WERI-Rb-1 (cell line): ENCODE results near the gene STK4.
A peak's percentile ranks its signal among the peaks of the same experiment; 100 is the strongest.
"Not testable (repeated sequence)": the region's sequence is repeated elsewhere in the genome, so short reads cannot be mapped to it uniquely, and the experiment has no call there.

Experiments used
- DNase-seq: peaks from one replicate; pipeline ENCODE4 v3.0.0-alpha.2; 2020
- H3K27ac ChIP-seq: fragments of 250-450 bp; sonication (Bioruptor Pico); 2 replicates; pipeline ENCODE4 v1.5.1; 2020; ENCODE audit warnings: mild to moderate bottlenecking, moderate library complexity
- H3K27me3 ChIP-seq: fragments of 250-450 bp; sonication (Bioruptor Pico); 2 replicates; pipeline ENCODE4 v1.5.1; 2021; ENCODE audit warnings: mild to moderate bottlenecking, low read depth, moderate library complexity; ENCODE audit not compliant: insufficient read depth, severe bottlenecking
- H3K36me3 ChIP-seq: fragments of 250-450 bp; sonication (Bioruptor Pico); 2 replicates; pipeline ENCODE4 v1.5.1; 2020; ENCODE audit warnings: mild to moderate bottlenecking, moderate library complexity
- H3K4me3 ChIP-seq: 2 replicates; pipeline ENCODE4 v1.5.1; 2011; ENCODE audit warnings: low read depth, mild to moderate bottlenecking, control low read depth, low read length
- H3K9me3 ChIP-seq: fragments of 250-450 bp; sonication (Bioruptor Pico); 2 replicates; pipeline ENCODE4 v1.5.1; 2021; ENCODE audit warnings: mild to moderate bottlenecking, moderate library complexity; ENCODE audit not compliant: severe bottlenecking
- TF ChIP-seq, protein P1 (sequence below): IDR thresholded peaks from 2 replicates; pipeline ENCODE4 v1.5.1; 2011; ENCODE audit warnings: low read depth, mild to moderate bottlenecking, control low read depth, inconsistent platforms, low read length

The STK4 gene

DNA sequence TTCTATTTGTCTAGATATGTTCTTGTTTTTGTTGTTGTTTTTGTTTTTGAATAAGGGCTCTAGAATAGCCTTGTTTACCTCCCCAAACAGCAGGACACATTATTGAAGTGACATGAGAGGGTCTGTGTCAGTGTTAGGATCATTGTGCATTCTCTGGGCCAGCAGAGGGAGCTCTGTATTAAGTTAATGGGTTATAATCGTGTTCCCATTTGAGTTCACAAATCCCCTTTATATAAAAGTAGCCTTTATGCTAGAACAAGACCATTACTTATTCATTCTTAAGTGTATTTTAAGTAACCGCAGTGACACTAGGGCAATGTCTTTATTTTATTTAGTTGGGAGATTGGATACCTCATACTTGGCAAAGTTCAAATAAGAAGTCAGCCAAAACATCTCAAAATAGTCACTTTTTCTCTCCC is 44.8 kb downstream of the STK4 start:
- peaks cover 14% of the 10 kb centered on the region for H3K36me3 ChIP-seq
- DNase-seq = peak; percentile 56
- TF ChIP-seq, protein P1, sequence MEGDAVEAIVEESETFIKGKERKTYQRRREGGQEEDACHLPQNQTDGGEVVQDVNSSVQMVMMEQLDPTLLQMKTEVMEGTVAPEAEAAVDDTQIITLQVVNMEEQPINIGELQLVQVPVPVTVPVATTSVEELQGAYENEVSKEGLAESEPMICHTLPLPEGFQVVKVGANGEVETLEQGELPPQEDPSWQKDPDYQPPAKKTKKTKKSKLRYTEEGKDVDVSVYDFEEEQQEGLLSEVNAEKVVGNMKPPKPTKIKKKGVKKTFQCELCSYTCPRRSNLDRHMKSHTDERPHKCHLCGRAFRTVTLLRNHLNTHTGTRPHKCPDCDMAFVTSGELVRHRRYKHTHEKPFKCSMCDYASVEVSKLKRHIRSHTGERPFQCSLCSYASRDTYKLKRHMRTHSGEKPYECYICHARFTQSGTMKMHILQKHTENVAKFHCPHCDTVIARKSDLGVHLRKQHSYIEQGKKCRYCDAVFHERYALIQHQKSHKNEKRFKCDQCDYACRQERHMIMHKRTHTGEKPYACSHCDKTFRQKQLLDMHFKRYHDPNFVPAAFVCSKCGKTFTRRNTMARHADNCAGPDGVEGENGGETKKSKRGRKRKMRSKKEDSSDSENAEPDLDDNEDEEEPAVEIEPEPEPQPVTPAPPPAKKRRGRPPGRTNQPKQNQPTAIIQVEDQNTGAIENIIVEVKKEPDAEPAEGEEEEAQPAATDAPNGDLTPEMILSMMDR = peak; percentile 67
- H3K27ac ChIP-seq = peak overlapping the region; percentile 3; the same call in 1 of the 2 replicates
- no peak overlapping the region for H3K4me3 ChIP-seq
- no peaks in the 10 kb centered on the region for H3K27me3 ChIP-seq
- H3K9me3 ChIP-seq = no peaks in the 10 kb centered on the region

DNA sequence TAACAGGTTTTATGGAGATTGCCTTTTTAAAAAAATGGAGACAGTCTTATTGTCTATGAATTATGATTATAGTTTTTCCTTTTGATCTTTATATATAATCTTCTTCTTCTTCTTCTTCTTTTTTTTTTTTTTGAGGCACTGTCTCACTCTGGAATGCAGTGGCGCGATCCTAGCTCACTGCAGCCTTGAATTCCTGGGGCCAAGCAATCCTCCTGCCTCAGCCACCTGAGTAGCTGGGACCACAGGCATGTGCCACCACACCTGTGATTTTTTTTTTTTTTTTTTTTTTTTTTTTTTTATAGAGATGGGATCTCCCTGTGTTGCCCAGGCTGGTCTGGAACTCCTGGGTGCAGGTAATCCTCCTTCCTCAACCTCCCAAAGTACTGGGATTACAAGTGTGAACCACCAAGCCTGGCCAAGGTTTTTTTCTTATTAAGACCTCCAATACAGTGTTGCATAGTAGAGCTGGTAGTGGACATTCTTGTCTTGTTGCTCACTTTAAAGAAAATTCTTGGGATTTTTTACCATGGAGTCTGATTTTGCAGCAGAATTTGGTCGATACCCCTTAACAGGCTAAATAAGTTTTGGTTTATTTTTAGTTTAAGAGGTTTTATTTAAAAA is 46.5 kb downstream of the STK4 start:
- H3K27me3 ChIP-seq = no peaks in the 10 kb centered on the region
- H3K36me3 ChIP-seq = peaks cover 14% of the 10 kb centered on the region
- no peak overlapping the region for H3K4me3 ChIP-seq
- DNase-seq = no peak
- H3K27ac ChIP-seq = no peak overlapping the region
- H3K9me3 ChIP-seq = no peaks in the 10 kb centered on the region
- TF ChIP-seq, protein P1 = no peak

DNA sequence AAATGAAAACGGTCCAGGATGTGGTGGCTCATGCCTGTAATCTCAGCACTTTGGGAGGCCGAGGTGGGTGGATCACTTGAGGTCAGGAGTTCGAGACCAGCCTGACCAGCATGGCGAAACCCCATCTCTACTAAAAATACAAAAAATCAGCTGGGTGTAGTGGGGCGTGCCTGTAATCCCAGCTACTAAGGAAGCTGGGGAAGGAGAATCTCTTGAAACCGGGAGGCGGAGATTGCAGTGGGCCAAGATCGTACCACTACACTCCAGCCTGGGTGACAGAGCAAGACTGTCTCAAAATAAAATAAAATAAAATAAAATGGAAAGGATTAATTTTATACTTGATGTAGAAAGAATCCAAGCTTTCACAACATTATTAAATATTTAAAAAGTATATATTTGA is 47.8 kb downstream of the STK4 start:
- H3K36me3 ChIP-seq, H3K9me3 ChIP-seq, H3K27ac ChIP-seq, DNase-seq, H3K27me3 ChIP-seq, H3K4me3 ChIP-seq: not testable (repeated sequence)

DNA sequence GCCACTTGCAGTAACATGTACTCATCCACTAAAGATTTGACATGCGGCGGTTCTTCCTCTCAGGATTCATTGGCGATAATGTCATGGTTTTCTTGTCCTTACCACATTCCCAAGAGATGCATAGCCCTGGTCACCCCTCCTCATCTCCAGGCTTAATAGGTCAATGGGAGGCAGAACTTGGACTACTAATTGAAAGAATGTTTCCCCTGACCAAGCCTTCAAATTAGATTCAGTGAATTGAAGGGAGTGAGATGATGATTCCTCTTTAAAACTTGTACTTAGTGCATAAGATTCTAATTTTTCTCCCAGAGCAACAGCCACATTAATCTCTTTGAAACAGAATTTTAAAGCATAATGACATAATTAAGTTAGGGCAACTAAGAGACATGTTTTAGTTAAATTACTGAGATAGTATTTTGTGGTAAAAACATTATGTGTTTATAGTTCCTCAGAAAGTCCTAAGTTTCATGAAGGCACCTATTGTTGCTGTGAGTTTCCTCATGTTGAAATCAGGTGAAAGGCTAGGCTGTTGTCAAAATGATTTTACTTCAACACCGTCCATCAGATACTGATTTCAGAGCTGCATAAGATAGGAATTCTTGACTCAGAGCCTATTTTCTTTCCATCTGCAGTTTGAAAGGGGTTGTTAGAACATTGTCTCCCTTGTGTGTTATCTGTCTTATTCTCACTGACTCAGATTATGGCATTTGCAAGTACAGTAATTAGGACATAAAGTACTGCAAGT is 48.5 kb downstream of the STK4 start:
- H3K36me3 ChIP-seq = peaks cover 7% of the 10 kb centered on the region
- no peak overlapping the region for H3K27ac ChIP-seq
- TF ChIP-seq, protein P1 = no peak
- H3K4me3 ChIP-seq = no peak overlapping the region
- DNase-seq = no peak
- H3K9me3 ChIP-seq = no peaks in the 10 kb centered on the region
- no peaks in the 10 kb centered on the region for H3K27me3 ChIP-seq

DNA sequence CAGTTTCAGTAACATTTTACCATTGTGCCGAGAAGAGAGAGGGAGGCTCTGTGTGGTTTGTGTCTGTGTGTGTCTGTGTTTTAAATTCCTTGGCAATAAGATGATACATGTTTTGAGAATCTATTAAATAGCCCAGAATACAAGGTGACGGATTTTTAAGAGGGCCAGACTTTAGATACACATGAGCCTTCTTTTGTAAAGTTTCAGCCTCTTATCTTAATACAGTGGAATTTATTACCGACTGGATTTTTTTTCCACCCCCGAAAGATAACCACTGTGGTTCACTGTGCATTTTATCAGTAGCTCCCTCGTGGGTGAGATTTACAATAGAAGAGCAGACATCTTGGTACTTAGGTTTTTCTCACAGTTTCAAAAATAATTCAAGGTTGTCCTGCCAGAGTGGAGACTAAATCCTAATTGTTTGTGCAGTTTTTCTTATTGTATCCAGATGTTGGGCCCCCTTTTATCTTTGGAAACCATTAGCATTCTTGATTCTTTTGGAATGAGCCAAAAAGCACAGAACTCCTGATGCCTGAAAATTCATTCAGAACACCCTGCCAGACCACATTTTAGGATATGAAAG is 49.9 kb downstream of the STK4 start:
- H3K27me3 ChIP-seq = no peaks in the 10 kb centered on the region
- H3K9me3 ChIP-seq = no peaks in the 10 kb centered on the region
- peaks cover 7% of the 10 kb centered on the region for H3K36me3 ChIP-seq
- H3K4me3 ChIP-seq = no peak overlapping the region
- TF ChIP-seq, protein P1 = no peak
- no peak overlapping the region for H3K27ac ChIP-seq
- no peak for DNase-seq

DNA sequence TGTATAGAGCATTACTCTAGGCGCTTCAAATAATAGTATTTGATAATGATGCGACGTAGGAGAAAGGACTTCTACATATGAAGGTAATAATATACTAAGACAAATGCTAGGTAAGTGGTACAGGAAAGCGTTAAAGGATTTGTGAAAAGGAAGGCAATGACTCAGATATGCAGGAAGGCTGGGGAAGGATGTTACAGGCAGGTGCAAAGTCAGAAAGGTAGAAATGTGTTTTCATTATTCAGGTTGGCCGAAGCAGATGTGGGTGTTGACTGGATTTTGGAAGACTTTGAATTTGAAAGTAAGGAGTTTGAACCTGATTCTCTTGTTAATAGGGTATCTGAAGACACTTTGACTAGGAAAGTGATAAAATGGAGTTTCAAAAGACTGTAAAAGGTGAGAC is 51.0 kb downstream of the STK4 start:
- Histone ChIP-seq H3K27ac (no peak overlapping the region), H3K27me3 (no peaks in the 10 kb centered on the region), H3K9me3 (no peaks in the 10 kb centered on the region), H3K36me3 (peaks cover 7% of the 10 kb centered on the region), H3K4me3 (no peak overlapping the region)
- TF ChIP-seq, protein P1 = no peak
- no peak for DNase-seq
